Astrocyte of the spinal cord (primary cell): Measurements from ENCODE around the gene ZNF624.

Source experiments
- DNase-seq: peaks from one replicate; pipeline ENCODE4 v3.0.0; 2011; ENCODE audit warnings: low read depth, low spot score
- H3K4me3 ChIP-seq: 2 replicates; pipeline ENCODE4 v1.5.1; 2011; ENCODE audit warnings: low read depth, mild to moderate bottlenecking, low read length, moderate library complexity
- in situ Hi-C: cut with HindIII; loops from 2 replicates; pipeline ENCODE4 v1.10.0; 2017; ENCODE audit warnings: low sequenced_read_pairs
- TF ChIP-seq, protein P1 (sequence below): IDR thresholded peaks from 2 replicates; pipeline ENCODE4 v1.5.1; 2012; ENCODE audit warnings: low read depth, mild to moderate bottlenecking, low read length, inconsistent platforms

Gene ZNF624

DNA sequence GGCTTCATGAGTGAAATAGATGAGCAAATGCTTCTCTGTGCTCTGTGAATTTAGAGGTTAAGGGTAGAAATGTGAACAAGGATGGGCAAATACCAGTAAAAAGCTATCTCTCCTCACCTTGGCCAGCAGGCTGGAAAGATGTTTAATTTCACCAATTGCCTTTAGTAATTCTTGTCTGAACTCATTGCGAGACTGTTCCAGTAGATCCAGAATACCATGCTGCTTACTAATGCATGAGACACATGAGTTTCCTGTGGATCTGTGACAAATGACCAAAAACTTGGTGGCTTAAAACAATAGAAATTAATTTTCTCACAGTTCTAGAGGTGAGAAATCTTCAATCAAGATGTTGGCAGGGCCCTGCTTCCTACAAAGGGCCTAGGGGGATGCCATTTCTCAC lies 9.3 kb upstream of the ZNF624 start:
- in situ Hi-C loops = no loop called here
- H3K4me3 ChIP-seq = no peak overlapping the region
- no peak for DNase-seq
- TF ChIP-seq, protein P1, sequence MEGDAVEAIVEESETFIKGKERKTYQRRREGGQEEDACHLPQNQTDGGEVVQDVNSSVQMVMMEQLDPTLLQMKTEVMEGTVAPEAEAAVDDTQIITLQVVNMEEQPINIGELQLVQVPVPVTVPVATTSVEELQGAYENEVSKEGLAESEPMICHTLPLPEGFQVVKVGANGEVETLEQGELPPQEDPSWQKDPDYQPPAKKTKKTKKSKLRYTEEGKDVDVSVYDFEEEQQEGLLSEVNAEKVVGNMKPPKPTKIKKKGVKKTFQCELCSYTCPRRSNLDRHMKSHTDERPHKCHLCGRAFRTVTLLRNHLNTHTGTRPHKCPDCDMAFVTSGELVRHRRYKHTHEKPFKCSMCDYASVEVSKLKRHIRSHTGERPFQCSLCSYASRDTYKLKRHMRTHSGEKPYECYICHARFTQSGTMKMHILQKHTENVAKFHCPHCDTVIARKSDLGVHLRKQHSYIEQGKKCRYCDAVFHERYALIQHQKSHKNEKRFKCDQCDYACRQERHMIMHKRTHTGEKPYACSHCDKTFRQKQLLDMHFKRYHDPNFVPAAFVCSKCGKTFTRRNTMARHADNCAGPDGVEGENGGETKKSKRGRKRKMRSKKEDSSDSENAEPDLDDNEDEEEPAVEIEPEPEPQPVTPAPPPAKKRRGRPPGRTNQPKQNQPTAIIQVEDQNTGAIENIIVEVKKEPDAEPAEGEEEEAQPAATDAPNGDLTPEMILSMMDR = no peak

DNA sequence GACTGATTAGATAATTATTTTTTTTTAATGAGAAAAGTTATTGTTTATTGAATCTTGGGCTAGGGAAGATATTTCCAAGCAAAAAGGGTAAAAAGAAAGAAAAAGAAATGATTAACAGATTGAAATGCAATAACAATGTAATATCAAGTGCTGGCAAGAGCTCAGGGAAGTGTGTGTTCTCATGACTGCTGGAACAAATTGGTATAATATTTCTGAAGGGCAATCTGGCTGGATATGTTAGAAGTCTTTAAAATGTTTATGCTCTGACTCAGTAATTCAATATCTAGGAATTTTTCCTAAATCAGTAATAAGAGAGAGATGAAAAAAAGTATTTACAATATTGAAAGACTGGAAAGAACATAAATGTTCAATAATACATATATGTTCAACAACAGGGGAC lies 7.6 kb upstream of the ZNF624 start:
- in situ Hi-C loops = no loop called here
- no peak overlapping the region for H3K4me3 ChIP-seq
- DNase-seq = no peak
- TF ChIP-seq, protein P1 = no peak

DNA sequence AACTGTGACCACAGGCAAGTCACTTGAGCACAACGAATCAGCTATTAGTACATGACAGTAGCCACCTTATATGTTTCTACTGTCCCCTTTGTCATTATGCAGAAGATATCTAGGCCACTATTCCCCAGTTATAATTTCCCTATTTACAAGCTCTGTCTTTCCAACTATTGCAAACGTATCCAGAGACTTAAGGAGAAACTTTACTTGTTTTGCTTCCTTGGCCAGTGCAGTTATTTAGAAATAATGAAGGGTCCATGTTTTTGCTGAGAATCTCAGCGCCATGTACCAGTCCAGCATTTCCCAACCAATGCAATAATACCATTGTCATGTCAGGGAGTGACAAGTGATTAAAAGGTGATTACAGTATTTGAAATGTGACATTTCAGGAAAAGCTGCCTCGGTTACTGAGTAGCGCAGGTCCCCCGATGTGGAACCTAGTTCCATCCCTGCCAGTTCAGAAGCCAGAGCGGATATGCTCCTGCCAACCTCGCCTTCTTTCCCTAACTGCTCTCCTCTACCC lies 743 bp downstream of the ZNF624 start:
- no peak for DNase-seq
- TF ChIP-seq, protein P1 = no peak
- H3K4me3 ChIP-seq = peak overlapping the region; percentile 80
- in situ Hi-C loops = no loop called here

DNA sequence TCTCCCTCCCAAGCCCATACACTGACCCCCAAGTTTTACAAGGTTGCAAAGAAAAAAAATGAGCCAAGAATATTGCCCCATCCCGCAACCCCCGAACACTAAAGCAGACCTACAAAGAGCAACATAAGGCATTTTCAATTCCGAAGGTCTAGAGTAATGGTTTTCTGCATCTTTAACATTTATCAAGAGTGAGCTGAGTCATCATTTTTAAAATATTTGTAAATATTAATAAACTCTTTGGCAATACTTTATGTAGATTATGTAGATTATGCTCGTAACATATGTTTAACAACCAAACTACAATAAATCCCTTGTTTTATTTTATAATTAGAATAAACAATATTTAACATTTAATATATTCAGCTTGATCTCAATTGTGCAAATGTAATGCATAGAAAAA lies 1.4 kb downstream of the ZNF624 start:
- no peak overlapping the region for H3K4me3 ChIP-seq
- TF ChIP-seq, protein P1 = no peak
- in situ Hi-C loops = no loop called here
- DNase-seq = no peak

DNA sequence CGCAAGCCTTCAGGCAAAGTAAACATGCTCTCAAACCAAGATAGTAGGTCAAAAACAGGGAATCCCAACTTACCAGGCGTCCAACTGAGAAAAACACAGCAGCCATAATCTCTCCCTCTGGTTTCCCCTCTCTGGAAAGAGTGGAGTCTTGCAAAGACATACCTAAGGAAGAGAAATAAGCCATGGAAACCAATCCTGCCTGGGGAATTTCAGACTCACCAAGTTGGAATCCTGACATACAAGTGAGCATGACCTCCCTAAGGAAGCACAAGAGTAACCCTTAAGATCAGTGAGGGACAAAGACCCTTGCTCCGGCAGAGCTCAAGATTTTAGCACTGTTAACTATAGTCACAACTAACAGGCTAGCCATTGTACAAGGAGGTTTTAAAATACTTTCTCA lies 4.1 kb downstream of the ZNF624 start:
- no peak for DNase-seq
- TF ChIP-seq, protein P1 = no peak
- in situ Hi-C loops = no loop called here
- no peak overlapping the region for H3K4me3 ChIP-seq

DNA sequence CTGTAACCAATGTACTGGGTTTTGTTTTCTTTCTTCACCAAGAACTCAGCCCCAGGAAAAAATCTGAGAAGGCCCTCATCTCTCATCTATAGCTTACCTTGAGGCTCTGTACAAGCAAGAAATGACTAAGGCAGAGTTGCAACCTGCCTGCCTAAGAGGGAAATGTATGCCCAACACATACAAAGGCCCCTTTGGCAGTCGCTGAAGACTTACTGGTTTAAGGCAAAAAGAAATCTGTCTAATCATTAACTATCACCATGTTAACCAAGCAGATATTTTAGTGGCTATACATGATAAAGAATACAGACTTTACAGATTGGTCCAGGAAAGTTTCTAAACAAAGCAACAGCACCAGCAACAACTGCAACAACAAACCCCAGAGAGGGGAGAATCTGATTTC lies 14.2 kb downstream of the ZNF624 start:
- no peak for DNase-seq
- in situ Hi-C loops = no loop called here
- no peak overlapping the region for H3K4me3 ChIP-seq
- TF ChIP-seq, protein P1 = no peak

DNA sequence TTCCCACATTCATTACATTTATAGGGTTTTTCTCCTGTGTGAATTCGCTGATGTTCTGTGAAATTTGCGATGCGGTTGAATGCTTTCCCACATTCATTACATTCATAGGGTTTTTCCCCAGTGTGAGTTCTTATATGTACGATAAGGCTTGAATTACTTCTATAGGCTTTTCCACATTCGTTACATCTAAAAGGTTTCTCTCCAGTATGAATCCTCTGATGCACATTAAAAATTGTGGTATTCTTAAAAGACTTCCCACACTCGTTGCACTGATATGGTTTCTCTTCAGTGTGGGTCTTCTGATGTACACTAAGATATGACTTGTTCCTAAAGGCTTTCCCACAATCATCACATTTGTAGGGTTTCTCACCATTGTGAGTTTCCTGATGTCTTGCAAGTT lies 30.4 kb downstream of the ZNF624 start:
- no peak overlapping the region for H3K4me3 ChIP-seq
- in situ Hi-C loops = no loop called here
- TF ChIP-seq, protein P1 = no peak
- no peak for DNase-seq
